Peyer's patch (tissue), 4 donors: ENCODE data around the gene PSMD1. TPM values are rescaled to one million over a fixed set of nuclear protein-coding genes. Genes with fewer than 3 reads are reported as not detected.
"Not testable (repeated sequence)": the region's sequence is repeated elsewhere in the genome, so short reads cannot be mapped to it uniquely, and the experiment has no call there.

Experiments used
- DNase-seq, 3 donors: peaks; one replicate each; pipeline ENCODE4 v3.0.0-alpha.2; 2017 to 2019
- H3K27ac ChIP-seq, 4 donors: fragments of 200-600 bp; sonication (generic); one replicate each; pipeline ENCODE4 v1.5.1; 2016 to 2019
- H3K27me3 ChIP-seq, 2 donors: fragments of 200-600 bp; sonication (generic); one replicate each; pipeline ENCODE4 v1.5.1; 2019
- H3K36me3 ChIP-seq, 3 donors: fragments of 200-600 bp; sonication (generic); one replicate each; pipeline ENCODE4 v1.5.1; 2016 to 2019
- H3K4me1 ChIP-seq, 4 donors: fragments of 200-600 bp; sonication (generic); one replicate each; pipeline ENCODE4 v1.5.1; 2016 to 2019
- H3K4me3 ChIP-seq, 4 donors: fragments of 200-600 bp; sonication (generic); 1 replicate in 3 of 4; 2 replicates in 1 of 4; pipeline ENCODE4 v1.5.1; 2016 to 2019; ENCODE audit warnings: mild to moderate bottlenecking in 1 of 4
- H3K9me3 ChIP-seq, 4 donors: fragments of 200-600 bp; sonication (generic); one replicate each; pipeline ENCODE4 v1.5.1; 2016 to 2019; ENCODE audit warnings: mild to moderate bottlenecking in 1 of 4
- POLR2A ChIP-seq, 2 donors: fragments of 450-650 bp; IDR thresholded peaks; one replicate each; pipeline ENCODE4 v1.5.1; 2017; ENCODE audit warnings: antibody characterized with exemption in 2 of 2, mild to moderate bottlenecking in 2 of 2, moderate library complexity in 2 of 2
- total RNA-seq, 4 donors: library from RNA; depleted of rRNA; stranded (reverse); fragments of >200 nt; gene quantifications; one replicate each; pipeline ENCODE4 v1.1.0, GENCODE V29; 2016
- TF ChIP-seq, protein P1 (sequence below), 6 experiments: fragments of 450-650 bp in 4 of 6; fragments of 200-600 bp in 2 of 6; sonication (generic) in 1 of 6; IDR thresholded peaks; one replicate each; pipeline ENCODE4 v1.5.1; 2017 to 2019; ENCODE audit warnings: antibody characterized with exemption in 6 of 6, mild to moderate bottlenecking in 3 of 6, moderate library complexity in 1 of 6

PSMD1 gene
- total RNA-seq, 4 donors from 2014 or later, result 89.1 to 116 (median 111) TPM

GRCh38 chr2:231057590-231057989 is 923 bp downstream of the PSMD1 start:
- peak overlapping the region in 3 of 4 donors; percentile 88 to 95 (median 94) for H3K27ac ChIP-seq
- no peaks in the 10 kb centered on the region for H3K9me3 ChIP-seq
- H3K4me3 ChIP-seq, result peak overlapping the region; percentile 66 to 99 (median 95)
- peaks cover 0 to 12% (median 0%) of the 10 kb centered on the region in 3 donors for H3K36me3 ChIP-seq
- H3K27me3 ChIP-seq, result no peaks in the 10 kb centered on the region
- TF ChIP-seq, protein P1, sequence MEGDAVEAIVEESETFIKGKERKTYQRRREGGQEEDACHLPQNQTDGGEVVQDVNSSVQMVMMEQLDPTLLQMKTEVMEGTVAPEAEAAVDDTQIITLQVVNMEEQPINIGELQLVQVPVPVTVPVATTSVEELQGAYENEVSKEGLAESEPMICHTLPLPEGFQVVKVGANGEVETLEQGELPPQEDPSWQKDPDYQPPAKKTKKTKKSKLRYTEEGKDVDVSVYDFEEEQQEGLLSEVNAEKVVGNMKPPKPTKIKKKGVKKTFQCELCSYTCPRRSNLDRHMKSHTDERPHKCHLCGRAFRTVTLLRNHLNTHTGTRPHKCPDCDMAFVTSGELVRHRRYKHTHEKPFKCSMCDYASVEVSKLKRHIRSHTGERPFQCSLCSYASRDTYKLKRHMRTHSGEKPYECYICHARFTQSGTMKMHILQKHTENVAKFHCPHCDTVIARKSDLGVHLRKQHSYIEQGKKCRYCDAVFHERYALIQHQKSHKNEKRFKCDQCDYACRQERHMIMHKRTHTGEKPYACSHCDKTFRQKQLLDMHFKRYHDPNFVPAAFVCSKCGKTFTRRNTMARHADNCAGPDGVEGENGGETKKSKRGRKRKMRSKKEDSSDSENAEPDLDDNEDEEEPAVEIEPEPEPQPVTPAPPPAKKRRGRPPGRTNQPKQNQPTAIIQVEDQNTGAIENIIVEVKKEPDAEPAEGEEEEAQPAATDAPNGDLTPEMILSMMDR (IDR thresholded peaks at IDR 0.05), result no peak
- TF ChIP-seq POLR2A (IDR thresholded peaks at IDR 0.05), result no peak
- peaks cover 0 to 33% (median 1%) of the 10 kb centered on the region in 4 donors for H3K4me1 ChIP-seq
- no peak for DNase-seq

- H3K9me3 ChIP-seq, result no peaks in the 10 kb centered on the region
- H3K27ac ChIP-seq, result peak overlapping the region in 1 of 4 donors; percentile 5
- TF ChIP-seq POLR2A (IDR thresholded peaks at IDR 0.05), result no peak
- TF ChIP-seq, protein P1 (IDR thresholded peaks at IDR 0.05), result no peak
- peaks cover 0 to 25% (median 0%) of the 10 kb centered on the region in 3 donors for H3K36me3 ChIP-seq
- no peak for DNase-seq
- peaks cover 0 to 33% (median 0%) of the 10 kb centered on the region in 4 donors for H3K4me1 ChIP-seq
- H3K4me3 ChIP-seq, result peak overlapping the region in 1 of 4 donors; percentile 95
- H3K27me3 ChIP-seq, result no peaks in the 10 kb centered on the region
Measured at GRCh38 chr2:231058761-231059550, 2.3 kb downstream of the PSMD1 start.

GRCh38 chr2:231059756-231060155 is 3.1 kb downstream of the PSMD1 start:
- Histone ChIP-seq H3K36me3 (peaks cover 0 to 33% (median 0%) of the 10 kb centered on the region in 3 donors), H3K4me3 (no peak overlapping the region), H3K27me3 (no peaks in the 10 kb centered on the region), H3K9me3 (no peaks in the 10 kb centered on the region), H3K27ac (no peak overlapping the region), H3K4me1 (peaks cover 0 to 33% (median 0%) of the 10 kb centered on the region in 4 donors)
- DNase-seq, result no peak
- TF ChIP-seq POLR2A (IDR thresholded peaks at IDR 0.05), result no peak
- TF ChIP-seq, protein P1 (IDR thresholded peaks at IDR 0.05), result no peak

DNA sequence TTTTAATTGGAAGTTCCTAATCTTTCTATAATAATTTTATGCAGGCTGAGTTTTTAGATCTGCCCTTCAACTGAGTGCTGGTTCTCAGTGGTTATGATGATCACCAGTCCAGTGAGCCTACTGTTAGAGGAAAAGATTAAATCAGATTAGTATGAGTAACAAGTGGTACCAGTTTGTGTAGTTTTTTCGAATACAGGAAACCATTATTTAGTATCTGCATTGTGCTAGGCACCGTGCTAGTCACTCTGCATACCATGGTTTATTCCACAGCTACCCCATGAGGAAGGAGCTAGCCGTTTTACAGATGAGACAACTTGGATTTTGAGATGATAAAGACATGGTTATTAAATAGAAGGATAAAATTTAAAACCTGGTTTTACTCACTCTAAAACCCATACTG is 6.1 kb downstream of the PSMD1 start:
- Histone ChIP-seq H3K27me3 (no peaks in the 10 kb centered on the region), H3K4me1 (peaks cover 0 to 30% (median 0%) of the 10 kb centered on the region in 4 donors), H3K36me3 (peaks cover 0 to 62% (median 0%) of the 10 kb centered on the region in 3 donors), H3K9me3 (no peaks in the 10 kb centered on the region), H3K27ac (no peak overlapping the region), H3K4me3 (no peak overlapping the region)
- no peak for TF ChIP-seq POLR2A (IDR thresholded peaks at IDR 0.05)
- TF ChIP-seq, protein P1 (IDR thresholded peaks at IDR 0.05), result no peak
- no peak for DNase-seq

DNA sequence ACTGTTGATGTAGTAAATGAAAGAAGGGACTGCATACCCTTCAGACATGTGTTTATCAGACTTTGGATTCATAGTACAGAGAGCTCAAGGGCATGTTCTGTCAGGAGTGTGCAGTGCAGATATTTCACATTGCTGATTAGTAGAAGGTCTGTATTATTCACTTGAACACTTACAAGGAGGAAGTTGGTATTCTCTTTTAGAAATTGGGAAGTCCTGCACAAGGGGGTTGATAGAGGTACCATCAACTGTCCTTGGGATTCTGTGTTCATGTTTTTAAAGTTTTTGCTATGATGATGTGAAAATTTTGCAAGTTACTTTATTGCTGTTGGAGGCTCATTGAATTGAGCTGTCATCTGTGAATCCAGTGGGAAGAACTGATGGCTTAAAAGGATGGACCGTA is 6.7 kb downstream of the PSMD1 start:
- Histone ChIP-seq H3K4me3 (no peak overlapping the region), H3K4me1 (peaks cover 0 to 30% (median 0%) of the 10 kb centered on the region in 4 donors), H3K9me3 (no peaks in the 10 kb centered on the region), H3K27me3 (no peaks in the 10 kb centered on the region), H3K36me3 (peaks cover 0 to 68% (median 0%) of the 10 kb centered on the region in 3 donors), H3K27ac (no peak overlapping the region)
- TF ChIP-seq POLR2A (IDR thresholded peaks at IDR 0.05), result no peak
- no peak for DNase-seq

DNA sequence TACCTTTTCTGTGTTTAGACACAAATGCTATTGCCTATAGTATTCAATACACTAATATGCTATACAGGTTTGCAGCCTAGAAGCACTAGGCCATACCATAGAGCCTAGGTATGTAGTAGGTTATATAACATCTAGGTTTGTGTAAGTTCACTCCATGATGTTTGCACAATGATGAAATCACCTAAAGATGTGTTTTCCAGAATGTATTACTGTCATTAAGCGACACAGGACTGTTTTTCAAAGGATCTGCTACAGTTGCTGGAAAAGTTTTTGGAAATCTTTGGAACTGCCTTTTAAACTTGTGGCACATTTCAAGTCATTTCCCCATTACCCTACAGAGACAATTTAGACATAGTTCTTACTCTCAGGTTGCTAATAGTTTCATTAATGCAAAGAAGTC is 9.3 kb downstream of the PSMD1 start:
- no peak overlapping the region for H3K4me3 ChIP-seq
- peaks cover 0 to 78% (median 0%) of the 10 kb centered on the region in 3 donors for H3K36me3 ChIP-seq

DNA sequence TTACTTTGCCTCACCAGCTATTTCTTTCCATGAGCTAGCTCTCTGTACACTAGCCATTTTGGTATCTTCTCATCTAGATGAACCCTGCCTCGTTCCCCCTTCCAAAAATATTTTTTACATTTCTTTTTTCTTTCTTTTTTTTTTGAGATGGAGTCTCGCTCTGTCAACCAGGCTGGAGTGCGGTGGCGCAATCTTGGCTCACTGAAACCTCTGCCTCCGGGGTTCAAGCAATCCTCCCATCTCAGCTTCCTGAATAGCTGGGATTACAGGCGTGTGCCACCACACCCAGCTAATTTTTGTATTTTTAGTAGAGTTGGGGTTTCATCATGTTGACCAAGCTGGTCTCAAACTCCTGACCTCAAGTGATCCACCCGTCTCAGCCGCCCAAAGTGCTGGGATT is 10.9 kb downstream of the PSMD1 start:
- H3K36me3 ChIP-seq, result peaks cover 0 to 77% (median 0%) of the 10 kb centered on the region in 3 donors
- H3K4me3 ChIP-seq, H3K27me3 ChIP-seq, H3K4me1 ChIP-seq, H3K9me3 ChIP-seq, DNase-seq: not testable (repeated sequence)
- H3K27ac ChIP-seq, result peak overlapping the region in 1 of 4 donors; percentile 6

More for the DNA sequence above, 9.3 kb downstream of the PSMD1 start:
- no peak overlapping the region for H3K27ac ChIP-seq
- no peak for DNase-seq
- H3K27me3 ChIP-seq, result no peaks in the 10 kb centered on the region
- no peaks in the 10 kb centered on the region for H3K9me3 ChIP-seq
- TF ChIP-seq, protein P1 (IDR thresholded peaks at IDR 0.05), result no peak
- no peak for TF ChIP-seq POLR2A (IDR thresholded peaks at IDR 0.05)
- peaks cover 0 to 7% (median 0%) of the 10 kb centered on the region in 4 donors for H3K4me1 ChIP-seq
